Liver (tissue), 3 donors: ENCODE measurements around the gene PDCD5.

Experiments
- EGR1 ChIP-seq, 2 donors: IDR thresholded peaks; 2 replicates each; pipeline ENCODE4 v1.6.1; 2016 to 2018; ENCODE audit warnings: antibody characterized with exemption in 2 of 2, low read depth in 2 of 2
- FOXA1 ChIP-seq: IDR thresholded peaks from 2 replicates; pipeline ENCODE4 v1.6.1; 2016; ENCODE audit warnings: antibody characterized with exemption
- GABPA ChIP-seq, 2 donors: IDR thresholded peaks in 1 of 2; conservative IDR thresholded peaks in 1 of 2; 2 replicates each; pipeline ENCODE4 v1.6.1; 2016; ENCODE audit warnings: antibody characterized with exemption in 2 of 2, mild to moderate bottlenecking in 1 of 2, moderate library complexity in 1 of 2
- HNF4A ChIP-seq, 2 donors: conservative IDR thresholded peaks; 2 replicates each; pipeline ENCODE4 v1.6.1; 2016; ENCODE audit warnings: antibody characterized with exemption in 2 of 2, mild to moderate bottlenecking in 2 of 2
- HNF4G ChIP-seq: IDR thresholded peaks from 2 replicates; pipeline ENCODE4 v1.6.1; 2016; ENCODE audit warnings: antibody characterized with exemption
- NR2F2 ChIP-seq: IDR thresholded peaks from 2 replicates; pipeline ENCODE4 v1.6.1; 2016; ENCODE audit warnings: antibody characterized with exemption
- RAD21 ChIP-seq, 2 donors: IDR thresholded peaks; 2 replicates each; pipeline ENCODE4 v1.6.1; 2016; ENCODE audit warnings: antibody characterized with exemption in 2 of 2, mild to moderate bottlenecking in 2 of 2
- RXRA ChIP-seq, 2 donors: IDR thresholded peaks; 2 replicates each; pipeline ENCODE4 v1.6.1; 2017 to 2018; ENCODE audit warnings: antibody characterized with exemption in 2 of 2, mild to moderate bottlenecking in 1 of 2
- TAF1 ChIP-seq: conservative IDR thresholded peaks from 2 replicates; pipeline ENCODE4 v1.6.1; 2016; ENCODE audit warnings: antibody characterized with exemption, mild to moderate bottlenecking
- YY1 ChIP-seq: IDR thresholded peaks from 2 replicates; pipeline ENCODE4 v1.6.1; 2016; ENCODE audit warnings: antibody characterized with exemption, mild to moderate bottlenecking
- TF ChIP-seq, protein P1 (sequence below): fragments of 150-350 bp; IDR thresholded peaks from 2 replicates; pipeline ENCODE4 v1.5.1; 2017; ENCODE audit warnings: improper control_type of control experiment, low read depth, low read length; ENCODE audit not compliant: missing input control
- TF ChIP-seq, protein P2 (sequence below): IDR thresholded peaks from 2 replicates; pipeline ENCODE4 v1.6.1; 2016; ENCODE audit warnings: antibody characterized with exemption
- TF ChIP-seq, protein P3 (sequence below): IDR thresholded peaks from 2 replicates; pipeline ENCODE4 v1.6.1; 2016; ENCODE audit warnings: antibody characterized with exemption
- TF ChIP-seq, protein P4 (sequence below): IDR thresholded peaks from 2 replicates; pipeline ENCODE4 v1.6.1; 2016; ENCODE audit warnings: antibody characterized with exemption, mild to moderate bottlenecking
- donor health status: healthy.
- donor health status: healthy.

DNA sequence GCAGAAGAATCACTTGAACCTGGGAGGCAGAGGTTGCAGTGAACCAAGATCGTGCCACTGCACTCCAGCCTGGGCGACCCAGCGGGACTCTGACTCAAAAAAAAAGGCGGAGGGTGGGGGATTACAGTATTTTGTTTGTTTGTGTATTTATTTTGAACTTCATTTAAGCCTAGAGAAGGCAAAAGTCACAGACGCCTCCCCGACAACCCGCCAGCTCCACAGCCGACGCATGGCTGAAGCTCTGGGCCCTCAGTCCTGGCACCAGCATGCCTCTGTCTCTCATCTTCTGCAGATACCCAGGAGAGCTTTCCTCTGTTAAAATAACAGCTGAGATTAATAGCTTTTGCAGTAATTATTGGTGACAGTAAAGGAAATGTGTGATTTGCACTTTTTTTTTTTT lies 17.2 kb upstream of the PDCD5 start:
- TF ChIP-seq, protein P1, sequence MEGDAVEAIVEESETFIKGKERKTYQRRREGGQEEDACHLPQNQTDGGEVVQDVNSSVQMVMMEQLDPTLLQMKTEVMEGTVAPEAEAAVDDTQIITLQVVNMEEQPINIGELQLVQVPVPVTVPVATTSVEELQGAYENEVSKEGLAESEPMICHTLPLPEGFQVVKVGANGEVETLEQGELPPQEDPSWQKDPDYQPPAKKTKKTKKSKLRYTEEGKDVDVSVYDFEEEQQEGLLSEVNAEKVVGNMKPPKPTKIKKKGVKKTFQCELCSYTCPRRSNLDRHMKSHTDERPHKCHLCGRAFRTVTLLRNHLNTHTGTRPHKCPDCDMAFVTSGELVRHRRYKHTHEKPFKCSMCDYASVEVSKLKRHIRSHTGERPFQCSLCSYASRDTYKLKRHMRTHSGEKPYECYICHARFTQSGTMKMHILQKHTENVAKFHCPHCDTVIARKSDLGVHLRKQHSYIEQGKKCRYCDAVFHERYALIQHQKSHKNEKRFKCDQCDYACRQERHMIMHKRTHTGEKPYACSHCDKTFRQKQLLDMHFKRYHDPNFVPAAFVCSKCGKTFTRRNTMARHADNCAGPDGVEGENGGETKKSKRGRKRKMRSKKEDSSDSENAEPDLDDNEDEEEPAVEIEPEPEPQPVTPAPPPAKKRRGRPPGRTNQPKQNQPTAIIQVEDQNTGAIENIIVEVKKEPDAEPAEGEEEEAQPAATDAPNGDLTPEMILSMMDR: no peak
- TF ChIP-seq, protein P2, sequence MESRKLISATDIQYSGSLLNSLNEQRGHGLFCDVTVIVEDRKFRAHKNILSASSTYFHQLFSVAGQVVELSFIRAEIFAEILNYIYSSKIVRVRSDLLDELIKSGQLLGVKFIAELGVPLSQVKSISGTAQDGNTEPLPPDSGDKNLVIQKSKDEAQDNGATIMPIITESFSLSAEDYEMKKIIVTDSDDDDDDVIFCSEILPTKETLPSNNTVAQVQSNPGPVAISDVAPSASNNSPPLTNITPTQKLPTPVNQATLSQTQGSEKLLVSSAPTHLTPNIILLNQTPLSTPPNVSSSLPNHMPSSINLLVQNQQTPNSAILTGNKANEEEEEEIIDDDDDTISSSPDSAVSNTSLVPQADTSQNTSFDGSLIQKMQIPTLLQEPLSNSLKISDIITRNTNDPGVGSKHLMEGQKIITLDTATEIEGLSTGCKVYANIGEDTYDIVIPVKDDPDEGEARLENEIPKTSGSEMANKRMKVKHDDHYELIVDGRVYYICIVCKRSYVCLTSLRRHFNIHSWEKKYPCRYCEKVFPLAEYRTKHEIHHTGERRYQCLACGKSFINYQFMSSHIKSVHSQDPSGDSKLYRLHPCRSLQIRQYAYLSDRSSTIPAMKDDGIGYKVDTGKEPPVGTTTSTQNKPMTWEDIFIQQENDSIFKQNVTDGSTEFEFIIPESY: no peak
- TF ChIP-seq TAF1: no peak
- no peak for TF ChIP-seq YY1
- TF ChIP-seq, protein P3, sequence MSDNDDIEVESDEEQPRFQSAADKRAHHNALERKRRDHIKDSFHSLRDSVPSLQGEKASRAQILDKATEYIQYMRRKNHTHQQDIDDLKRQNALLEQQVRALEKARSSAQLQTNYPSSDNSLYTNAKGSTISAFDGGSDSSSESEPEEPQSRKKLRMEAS: no peak
- no peak for TF ChIP-seq HNF4A (conservative IDR thresholded peaks at IDR 0.05)
- no peak for TF ChIP-seq RAD21 (IDR thresholded peaks at IDR 0.05)
- no peak for TF ChIP-seq NR2F2
- TF ChIP-seq GABPA (IDR thresholded peaks at IDR 0.05 in 1 of 2, conservative IDR thresholded peaks at IDR 0.05 in 1 of 2): no peak
- no peak for TF ChIP-seq FOXA1
- TF ChIP-seq, protein P4, sequence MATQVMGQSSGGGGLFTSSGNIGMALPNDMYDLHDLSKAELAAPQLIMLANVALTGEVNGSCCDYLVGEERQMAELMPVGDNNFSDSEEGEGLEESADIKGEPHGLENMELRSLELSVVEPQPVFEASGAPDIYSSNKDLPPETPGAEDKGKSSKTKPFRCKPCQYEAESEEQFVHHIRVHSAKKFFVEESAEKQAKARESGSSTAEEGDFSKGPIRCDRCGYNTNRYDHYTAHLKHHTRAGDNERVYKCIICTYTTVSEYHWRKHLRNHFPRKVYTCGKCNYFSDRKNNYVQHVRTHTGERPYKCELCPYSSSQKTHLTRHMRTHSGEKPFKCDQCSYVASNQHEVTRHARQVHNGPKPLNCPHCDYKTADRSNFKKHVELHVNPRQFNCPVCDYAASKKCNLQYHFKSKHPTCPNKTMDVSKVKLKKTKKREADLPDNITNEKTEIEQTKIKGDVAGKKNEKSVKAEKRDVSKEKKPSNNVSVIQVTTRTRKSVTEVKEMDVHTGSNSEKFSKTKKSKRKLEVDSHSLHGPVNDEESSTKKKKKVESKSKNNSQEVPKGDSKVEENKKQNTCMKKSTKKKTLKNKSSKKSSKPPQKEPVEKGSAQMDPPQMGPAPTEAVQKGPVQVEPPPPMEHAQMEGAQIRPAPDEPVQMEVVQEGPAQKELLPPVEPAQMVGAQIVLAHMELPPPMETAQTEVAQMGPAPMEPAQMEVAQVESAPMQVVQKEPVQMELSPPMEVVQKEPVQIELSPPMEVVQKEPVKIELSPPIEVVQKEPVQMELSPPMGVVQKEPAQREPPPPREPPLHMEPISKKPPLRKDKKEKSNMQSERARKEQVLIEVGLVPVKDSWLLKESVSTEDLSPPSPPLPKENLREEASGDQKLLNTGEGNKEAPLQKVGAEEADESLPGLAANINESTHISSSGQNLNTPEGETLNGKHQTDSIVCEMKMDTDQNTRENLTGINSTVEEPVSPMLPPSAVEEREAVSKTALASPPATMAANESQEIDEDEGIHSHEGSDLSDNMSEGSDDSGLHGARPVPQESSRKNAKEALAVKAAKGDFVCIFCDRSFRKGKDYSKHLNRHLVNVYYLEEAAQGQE: no peak
- no peak for TF ChIP-seq HNF4G
- TF ChIP-seq RXRA (IDR thresholded peaks at IDR 0.05): no peak
- no peak for TF ChIP-seq EGR1 (IDR thresholded peaks at IDR 0.05; ENCODE audit: low read depth in 2 of 2)
